NK-92 (cell line): ENCODE data around the gene TLX3.
"Not testable (repeated sequence)": the region's sequence is repeated elsewhere in the genome, so short reads cannot be mapped to it uniquely, and the experiment has no call there.

Experiments
- DNase-seq: peaks from one replicate; lab custom pipeline; 2025; ENCODE audit not compliant: unreplicated experiment; lab: John Stamatoyannopoulos, UW

TLX3 gene

GRCh38 chr5:171322527-171322926, 13.5 kb downstream of the TLX3 start:
- no peak for DNase-seq

- DNase-seq = no peak
Measured at GRCh38 chr5:171323007-171323406, 14.0 kb downstream of the TLX3 start.

GRCh38 chr5:171323806-171324632, 15.0 kb downstream of the TLX3 start:
- DNase-seq = no peak

GRCh38 chr5:171330021-171330420, 21.0 kb downstream of the TLX3 start:
- DNase-seq = no peak

GRCh38 chr5:171335616-171336015, 26.6 kb downstream of the TLX3 start:
- DNase-seq = no peak

- no peak for DNase-seq
Measured at GRCh38 chr5:171336521-171337209, 27.6 kb downstream of the TLX3 start.

GRCh38 chr5:171337210-171337569, 28.1 kb downstream of the TLX3 start:
- no peak for DNase-seq

GRCh38 chr5:171340042-171340441, 31.0 kb downstream of the TLX3 start:
- DNase-seq = no peak

- no peak for DNase-seq
Measured at GRCh38 chr5:171340491-171340890, 31.4 kb downstream of the TLX3 start.

GRCh38 chr5:171342362-171343111, 33.5 kb downstream of the TLX3 start:
- no peak for DNase-seq

- DNase-seq = no peak
Measured at GRCh38 chr5:171344936-171345608, 36.0 kb downstream of the TLX3 start.

- no peak for DNase-seq
Measured at GRCh38 chr5:171351536-171352073, 42.6 kb downstream of the TLX3 start.

- DNase-seq = no peak
Measured at GRCh38 chr5:171355302-171355724, 46.3 kb downstream of the TLX3 start.

GRCh38 chr5:171357843-171358242, 48.8 kb downstream of the TLX3 start:
- no peak for DNase-seq

- not testable (repeated sequence) for DNase-seq
Measured at GRCh38 chr5:171361151-171361550, 52.1 kb downstream of the TLX3 start.
